SK-N-MC (cell line): ENCODE results near the gene ZNF750.

Experiments
- DNase-seq: peaks from one replicate; pipeline ENCODE4 v3.0.0-alpha.2; 2011; ENCODE audit warnings: low read depth, low spot score
- H3K27ac ChIP-seq: fragments of 200-600 bp; sonication (generic); 2 replicates; pipeline ENCODE4 v1.5.1; 2016; ENCODE audit warnings: mixed run types
- H3K36me3 ChIP-seq: fragments of 200-600 bp; sonication (generic); 2 replicates; pipeline ENCODE4 v1.6.1; 2017; ENCODE audit warnings: antibody characterized with exemption, low read length, mixed read lengths; ENCODE audit not compliant: insufficient read depth
- H3K4me3 ChIP-seq: fragments of 200-600 bp; sonication (generic); 2 replicates; pipeline ENCODE4 v1.5.1; 2016
- H3K9ac ChIP-seq: fragments of 200-600 bp; sonication (generic); 2 replicates; pipeline ENCODE4 v1.8.0; 2017; ENCODE audit warnings: mixed run types, mixed read lengths; ENCODE audit not compliant: insufficient read length
- H3K9me3 ChIP-seq: fragments of 200-600 bp; sonication (generic); 2 replicates; pipeline ENCODE4 v1.6.1; 2017; ENCODE audit warnings: low read depth, mild to moderate bottlenecking, antibody characterized with exemption, low read length, moderate library complexity, mixed read lengths
- EZH2 ChIP-seq: fragments of 200-600 bp; sonication (generic); IDR thresholded peaks from one replicate; pipeline ENCODE4 v1.6.1; 2017; ENCODE audit warnings: antibody characterized with exemption
- FOXP2 ChIP-seq: optimal IDR thresholded peaks from 2 replicates; pipeline ENCODE3; 2011; ENCODE audit warnings: mild to moderate bottlenecking, moderate library complexity; ENCODE audit not compliant: insufficient read depth; ENCODE audit errors: extremely low read length, control extremely low read depth
- POLR2AphosphoS5 ChIP-seq: IDR thresholded peaks from 2 replicates; pipeline ENCODE4 v1.6.1; 2012; ENCODE audit warnings: mild to moderate bottlenecking, low read depth, low read length, borderline replicate concordance

The ZNF750 gene

GRCh38 chr17:82839617-82840292, at the start of gene ZNF750:
TSS of gene ZNF750 (minus strand) at chr17:82840022. CDS start at chr17:82832454, 7,568 bp downstream.
- Histone ChIP-seq H3K4me3 (no peak within 1 kb of the TSS), H3K9me3 (no peaks in the 10 kb centered on the region), H3K9ac (no peak within 1 kb of the TSS), H3K36me3 (no peaks in the 10 kb centered on the region), H3K27ac (no peak within 1 kb of the TSS; the same call in 1 of the 2 replicates)
- no peak for DNase-seq
- TF ChIP-seq POLR2AphosphoS5 (no peak), EZH2 (no peak), FOXP2 (no peak)

GRCh38 chr17:82888583-82889495, 49.0 kb upstream of the ZNF750 start:
- no peaks in the 10 kb centered on the region for H3K36me3 ChIP-seq
- H3K27ac ChIP-seq, result peak overlapping the region; percentile 82
- peak overlapping the region; percentile 32 for H3K4me3 ChIP-seq
- H3K9me3 ChIP-seq, result no peaks in the 10 kb centered on the region
- peak overlapping the region; percentile 24 for H3K9ac ChIP-seq
- no peak; the same call in 1 of the 2 replicates for TF ChIP-seq POLR2AphosphoS5
- peak; percentile 36 for TF ChIP-seq FOXP2
- no peak for TF ChIP-seq EZH2
- DNase-seq, result no peak

- Histone ChIP-seq H3K27ac (peak overlapping the region; percentile 82), H3K9ac (no peak overlapping the region), H3K9me3 (no peaks in the 10 kb centered on the region), H3K36me3 (no peaks in the 10 kb centered on the region), H3K4me3 (no peak overlapping the region)
- no peak for DNase-seq
- TF ChIP-seq EZH2, result no peak
- no peak for TF ChIP-seq POLR2AphosphoS5
- TF ChIP-seq FOXP2, result no peak
Measured at GRCh38 chr17:82887255-82888164, 47.7 kb upstream of the ZNF750 start.

GRCh38 chr17:82884970-82885353, 45.1 kb upstream of the ZNF750 start:
- H3K9ac ChIP-seq, result peak overlapping the region; percentile 28
- H3K27ac ChIP-seq, result peak overlapping the region; percentile 90

GRCh38 chr17:82884341-82884969, 44.6 kb upstream of the ZNF750 start:
- Histone ChIP-seq H3K36me3 (no peaks in the 10 kb centered on the region; the same call in 1 of the 2 replicates), H3K27ac (no peak overlapping the region), H3K9me3 (no peaks in the 10 kb centered on the region), H3K9ac (no peak overlapping the region), H3K4me3 (no peak overlapping the region)
- no peak for TF ChIP-seq FOXP2
- no peak for TF ChIP-seq EZH2
- TF ChIP-seq POLR2AphosphoS5, result no peak
- no peak for DNase-seq

More at GRCh38 chr17:82884970-82885353, 45.1 kb upstream of the ZNF750 start:
- H3K36me3 ChIP-seq, result no peaks in the 10 kb centered on the region
- H3K4me3 ChIP-seq, result no peak overlapping the region
- no peak for DNase-seq
- H3K9me3 ChIP-seq, result no peaks in the 10 kb centered on the region
- TF ChIP-seq EZH2 (no peak), POLR2AphosphoS5 (no peak), FOXP2 (no peak)

GRCh38 chr17:82883419-82884031, 43.7 kb upstream of the ZNF750 start:
- no peak overlapping the region for H3K4me3 ChIP-seq
- no peak for DNase-seq
- no peak overlapping the region for H3K27ac ChIP-seq
- no peaks in the 10 kb centered on the region; the same call in 1 of the 2 replicates for H3K36me3 ChIP-seq
- no peaks in the 10 kb centered on the region for H3K9me3 ChIP-seq
- H3K9ac ChIP-seq, result no peak overlapping the region
- TF ChIP-seq FOXP2, result no peak
- no peak for TF ChIP-seq EZH2
- no peak for TF ChIP-seq POLR2AphosphoS5

GRCh38 chr17:82882715-82883418, 43.0 kb upstream of the ZNF750 start:
- Histone ChIP-seq H3K27ac (no peak overlapping the region), H3K9me3 (no peaks in the 10 kb centered on the region), H3K36me3 (no peaks in the 10 kb centered on the region; the same call in 1 of the 2 replicates), H3K4me3 (no peak overlapping the region), H3K9ac (no peak overlapping the region)
- TF ChIP-seq FOXP2 (no peak), POLR2AphosphoS5 (no peak), EZH2 (no peak)
- no peak for DNase-seq
